Fibroblast of pulmonary artery (primary cell): ENCODE data around the gene KCNH6.

Experiments
- DNase-seq: peaks from one replicate; pipeline ENCODE4 v3.0.0-alpha.2; 2010; ENCODE audit warnings: low read depth
- H3K4me3 ChIP-seq: replicated peaks from 2 replicates; pipeline ENCODE4 v1.5.1; 2011; ENCODE audit warnings: low read depth, mild to moderate bottlenecking, control low read depth, low read length, moderate library complexity
- CTCF ChIP-seq: IDR thresholded peaks from 2 replicates; pipeline ENCODE4 v1.5.1; 2011; ENCODE audit warnings: mild to moderate bottlenecking, control low read depth, low read length, inconsistent platforms; ENCODE audit errors: missing control alignments

Gene KCNH6

GRCh38 chr17:63542942-63543821 is 20.0 kb downstream of the KCNH6 start:
- TF ChIP-seq CTCF: no peak
- H3K4me3 ChIP-seq: no peak overlapping the region
- DNase-seq: no peak

DNA sequence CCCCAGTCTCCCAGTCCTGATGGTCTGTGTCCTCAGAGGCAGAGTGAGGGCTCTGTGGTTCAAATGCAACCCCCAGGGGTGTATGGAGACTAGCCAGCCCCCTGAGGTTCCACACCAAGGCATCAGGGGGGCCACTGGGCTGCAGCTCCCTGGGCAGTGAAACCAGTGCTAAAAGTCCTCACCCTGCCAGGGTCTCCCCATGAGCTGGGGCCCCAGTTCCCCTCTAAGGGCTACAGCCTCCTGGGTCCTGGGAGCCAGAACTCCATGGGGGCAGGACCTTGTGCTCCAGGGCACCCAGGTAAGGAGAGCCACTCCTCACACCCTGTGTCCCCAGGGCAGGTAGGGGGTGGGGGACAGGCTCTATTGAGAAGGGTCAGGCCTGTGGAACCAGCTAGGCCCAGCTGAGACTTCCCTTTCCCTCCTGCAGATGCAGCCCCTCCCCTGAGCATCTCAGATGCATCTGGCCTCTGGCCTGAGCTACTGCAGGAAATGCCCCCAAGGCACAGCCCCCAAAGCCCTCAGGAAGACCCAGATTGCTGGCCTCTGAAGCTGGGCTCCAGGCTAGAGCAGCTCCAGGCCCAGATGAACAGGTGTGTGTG is 20.8 kb downstream of the KCNH6 start:
- DNase-seq: no peak
- no peak overlapping the region for H3K4me3 ChIP-seq
- no peak for TF ChIP-seq CTCF

- no peak overlapping the region for H3K4me3 ChIP-seq
- TF ChIP-seq CTCF: no peak
- no peak for DNase-seq
Measured at GRCh38 chr17:63544467-63545301, 21.5 kb downstream of the KCNH6 start.

- TF ChIP-seq CTCF: no peak
- H3K4me3 ChIP-seq: no peak overlapping the region
- no peak for DNase-seq
Measured at GRCh38 chr17:63546308-63547082, 23.3 kb downstream of the KCNH6 start.

DNA sequence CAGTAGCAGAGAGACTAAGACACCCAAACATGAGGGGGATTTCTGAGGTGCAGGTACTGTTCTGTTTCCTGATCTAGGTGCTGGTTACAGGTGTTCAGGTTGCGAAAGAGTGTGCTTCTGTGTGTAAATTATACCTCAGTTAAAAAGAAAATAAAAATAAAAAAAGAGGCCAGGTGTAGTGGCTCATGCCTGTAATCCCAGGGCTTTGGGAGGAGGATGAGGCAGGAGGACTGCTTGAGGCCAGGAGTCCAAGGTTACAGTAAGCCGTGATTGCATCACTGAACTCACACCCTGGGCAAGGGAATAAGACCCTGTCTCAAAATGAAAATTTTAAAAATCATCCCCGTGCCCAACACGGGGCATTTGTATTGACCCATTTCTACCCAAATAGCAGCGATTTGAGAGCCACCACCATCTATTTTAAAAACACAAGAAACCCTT is 23.9 kb downstream of the KCNH6 start:
- DNase-seq: no peak
- no peak for TF ChIP-seq CTCF
- H3K4me3 ChIP-seq: no peak overlapping the region

GRCh38 chr17:63549289-63549945 is 26.3 kb downstream of the KCNH6 start:
- TF ChIP-seq CTCF: no peak
- peak overlapping the region; percentile 98 for H3K4me3 ChIP-seq
- DNase-seq: no peak
